Endothelial cell of umbilical vein (primary cell): Measurements from ENCODE around the gene PTRH1. TPM values are rescaled to one million over a fixed set of nuclear protein-coding genes. Genes with fewer than 3 reads are reported as not detected.

ENCODE experiments used
- BruUV-seq: library from RNA; stranded (reverse); fragments of 400-500 nt; replicated peaks from 2 replicates; lab custom pipeline; 2021; lab: Mats Ljungman, UMichigan
- CTCF ChIA-PET: fragments of 300-600, 350-600 bp; sonication (Branson Sonifier 250); formaldehyde crosslinking; loops from one replicate; lab custom pipeline; 2021; ENCODE audit warnings: antibody characterized with exemption, inconsistent platforms; lab: Charles Lee
- POLR2A ChIA-PET: fragments of 300-600, 350-600 bp; sonication (Branson Sonifier 250); formaldehyde crosslinking; loops from one replicate; lab custom pipeline; 2021; ENCODE audit warnings: antibody characterized with exemption, inconsistent platforms; lab: Charles Lee
- DNase-seq: peaks from one replicate; pipeline ENCODE4 v3.0.0-alpha.2; 2011; ENCODE audit warnings: low read depth, low spot score
- FAIRE-seq: peaks from 2 replicates; lab custom pipeline; 2011; peaks lifted over from hg19 to GRCh38; lab: Jason Lieb, UNC
- H2AFZ ChIP-seq: 2 replicates; pipeline ENCODE4 v1.6.0; 2012; ENCODE audit warnings: low read depth, low read length, control low read depth, inconsistent platforms
- H3K27ac ChIP-seq: 2 replicates; pipeline ENCODE4 v1.5.1; 2011; ENCODE audit warnings: low read depth, mild to moderate bottlenecking, control low read depth, low read length, moderate library complexity; ENCODE audit not compliant: insufficient read depth
- H3K27me3 ChIP-seq, 2 experiments: 2 replicates each; pipeline versions ENCODE4 v1.6.0 to v1.6.1; 2011; ENCODE audit warnings: low read length in 2 of 2, mixed read lengths in 1 of 2; ENCODE audit not compliant: control insufficient read depth in 2 of 2, insufficient read depth in 2 of 2
- H3K36me3 ChIP-seq, 2 experiments: 2 replicates in 1 of 2; 3 replicates in 1 of 2; pipeline ENCODE4 v1.5.1; 2011; ENCODE audit warnings: low read length in 2 of 2, mild to moderate bottlenecking in 1 of 2, moderate library complexity in 1 of 2; ENCODE audit not compliant: control insufficient read depth in 2 of 2, insufficient read depth in 2 of 2; ENCODE audit errors: extremely low read depth in 1 of 2
- H3K4me1 ChIP-seq: 3 replicates; pipeline ENCODE4 v1.5.1; 2011; ENCODE audit warnings: mild to moderate bottlenecking, low read length; ENCODE audit not compliant: control insufficient read depth, insufficient read depth; ENCODE audit errors: extremely low read depth
- H3K4me2 ChIP-seq: 2 replicates; pipeline ENCODE4 v1.6.1; 2011; ENCODE audit warnings: low read length, control low read depth, mixed read lengths; ENCODE audit not compliant: insufficient read depth
- H3K4me3 ChIP-seq, 3 experiments: fragments of 200-600 bp in 1 of 3; sonication (generic), shearing (Covaris generic) in 1 of 3; replicated peaks in 1 of 3; 2 replicates each; pipeline ENCODE4 v1.5.1; 2011 to 2016; ENCODE audit warnings: control low read depth in 3 of 3, low read length in 3 of 3, mild to moderate bottlenecking in 2 of 3, inconsistent platforms in 1 of 3, low read depth in 1 of 3, moderate library complexity in 1 of 3; ENCODE audit not compliant: insufficient read depth in 1 of 3
- H3K79me2 ChIP-seq: 2 replicates; pipeline ENCODE4 v1.6.0; 2012; ENCODE audit warnings: low read length, inconsistent platforms; ENCODE audit not compliant: control insufficient read depth, insufficient read depth
- H3K9ac ChIP-seq: replicated peaks from 2 replicates; pipeline ENCODE3; 2011; ENCODE audit warnings: low read length, control low read depth; ENCODE audit not compliant: insufficient read depth; ENCODE audit errors: extremely low read depth
- H3K9me1 ChIP-seq: replicated peaks from 3 replicates; pipeline ENCODE4 v1.6.0; 2011; ENCODE audit warnings: mild to moderate bottlenecking, low read length; ENCODE audit not compliant: control insufficient read depth, insufficient read depth; ENCODE audit errors: extremely low read depth
- H3K9me3 ChIP-seq: replicated peaks from 2 replicates; pipeline ENCODE4 v1.5.1; 2012; ENCODE audit warnings: low read length, inconsistent platforms; ENCODE audit not compliant: control insufficient read depth, insufficient read depth
- H4K20me1 ChIP-seq: replicated peaks from 2 replicates; pipeline ENCODE3; 2011; ENCODE audit warnings: mild to moderate bottlenecking, low read length; ENCODE audit not compliant: control insufficient read depth, insufficient read depth; ENCODE audit errors: extremely low read depth
- EZH2 ChIP-seq: IDR thresholded peaks from 2 replicates; pipeline ENCODE4 v1.6.1; 2012; ENCODE audit warnings: borderline replicate concordance, low read depth, mild to moderate bottlenecking, moderate library complexity, low read length, inconsistent platforms; ENCODE audit not compliant: severe bottlenecking
- FOS ChIP-seq: IDR thresholded peaks from 2 replicates; pipeline ENCODE4 v1.6.1; 2011; ENCODE audit warnings: mild to moderate bottlenecking, low read length, moderate library complexity, borderline replicate concordance; ENCODE audit not compliant: insufficient read depth
- GATA2 ChIP-seq: IDR thresholded peaks from 2 replicates; pipeline ENCODE4 v1.7.0; 2011; ENCODE audit warnings: low read depth, mild to moderate bottlenecking, moderate library complexity, mixed read lengths, low read length; ENCODE audit not compliant: insufficient read length, insufficient read depth
- MAX ChIP-seq: IDR thresholded peaks from 2 replicates; pipeline ENCODE4 v1.6.1; 2011; ENCODE audit not compliant: insufficient read depth, insufficient read length
- MYC ChIP-seq: IDR thresholded peaks from one replicate; pipeline ENCODE4 v1.6.1; 2011; ENCODE audit warnings: mild to moderate bottlenecking, low read depth, low read length
- POLR2A ChIP-seq: IDR thresholded peaks from 2 replicates; pipeline ENCODE4 v1.6.1; 2012; ENCODE audit warnings: low read depth, mild to moderate bottlenecking, control low read depth, low read length
- POLR2AphosphoS5 ChIP-seq: IDR thresholded peaks from 2 replicates; pipeline ENCODE4 v1.6.1; 2012; ENCODE audit warnings: low read depth, mild to moderate bottlenecking, control low read depth, low read length, moderate library complexity; ENCODE audit not compliant: insufficient read depth
- dilution Hi-C: fragments of 300-500 bp; cut with MboI; formaldehyde crosslinking; loops from one replicate; pipeline ENCODE4 v1.15.0; 2019; ENCODE audit warnings: low sequenced_read_pairs; ENCODE audit not compliant: extremely low pct_ligation_motif_present
- intact Hi-C: fragments of 100-400 bp; cut with micrococcal nuclease; formaldehyde crosslinking; loops from one replicate; pipeline ENCODE4 v1.10.0; 2022
- polyA plus RNA-seq, 4 experiments: library from polyadenylated mRNA; depleted of rRNA in 3 of 4; stranded (reverse) in 3 of 4; unstranded in 1 of 4; fragments of >200 nt; gene quantifications; 2 replicates each; pipeline versions ENCODE4 v1.2.1 to v1.2.3, GENCODE V29; 2011 to 2012; ENCODE audit warnings: missing spikeins in 1 of 4
- total RNA-seq: library from RNA; stranded (reverse); gene quantifications from 2 replicates; pipeline ENCODE4 v1.2.3, GENCODE V29; 2021

The PTRH1 gene
- total and polyA plus RNA-seq, 2 donors (not counting 3 experiments of a cell fraction or from before 2014, with no cell fraction given): 25.1 to 52.2 TPM

GRCh38 chr9:127730262-127730661, 14.8 kb upstream of the PTRH1 start:
- CTCF ChIA-PET: interaction anchor here (1.4 to 1.9 kb wide), 2 partner anchors 15 to 140 kb away, joined by 3 to 6 read pairs; partner anchors contain the start of genes PTRH1 and TTC16

GRCh38 chr9:127729522-127730256, 14.2 kb upstream of the PTRH1 start:
- intact Hi-C loops (no loop called here), dilution Hi-C loops (no loop called here)
- no peak for TF ChIP-seq POLR2A
- no peak for TF ChIP-seq MYC
- no peak for TF ChIP-seq GATA2
- TF ChIP-seq MAX: no peak
- TF ChIP-seq FOS: no peak
- no peak for TF ChIP-seq POLR2AphosphoS5
- no peak for TF ChIP-seq EZH2
- Histone ChIP-seq H3K27me3 (no peaks in the 10 kb centered on the region), H3K36me3 (peaks cover 0 to 12% of the 10 kb centered on the region in 2 experiments), H3K4me1 (peaks cover 6% of the 10 kb centered on the region), H4K20me1 (no peaks in the 10 kb centered on the region), H3K27ac (no peak overlapping the region), H3K9me3 (no peaks in the 10 kb centered on the region), H3K79me2 (peaks cover 2% of the 10 kb centered on the region), H3K9me1 (no peaks in the 10 kb centered on the region), H3K4me2 (no peak overlapping the region), H3K9ac (no peak overlapping the region), H3K4me3 (no peak overlapping the region), H2AFZ (no peak overlapping the region)
- POLR2A ChIA-PET: no interaction called here
- no peak for FAIRE-seq
- no TSS peak for BruUV-seq
- CTCF ChIA-PET: interaction anchor here (1.4 to 1.9 kb wide), 2 partner anchors 14 to 139 kb away, joined by 3 to 6 read pairs; partner anchors contain the start of genes PTRH1 and TTC16
- no peak for DNase-seq

More at GRCh38 chr9:127730262-127730661, 14.8 kb upstream of the PTRH1 start:
- Histone ChIP-seq H3K4me1 (peaks cover 6% of the 10 kb centered on the region), H3K79me2 (peaks cover 2% of the 10 kb centered on the region), H3K27ac (no peak overlapping the region), H3K9me3 (no peaks in the 10 kb centered on the region), H4K20me1 (no peaks in the 10 kb centered on the region), H2AFZ (no peak overlapping the region), H3K4me3 (no peak overlapping the region), H3K9me1 (no peaks in the 10 kb centered on the region), H3K4me2 (no peak overlapping the region), H3K36me3 (peaks cover 0 to 12% of the 10 kb centered on the region in 2 experiments), H3K9ac (no peak overlapping the region), H3K27me3 (no peaks in the 10 kb centered on the region)
- DNase-seq (no peak), FAIRE-seq (no peak)
- POLR2A ChIA-PET: no interaction called here
- BruUV-seq: no TSS peak
- TF ChIP-seq POLR2A: no peak
- TF ChIP-seq FOS: no peak
- TF ChIP-seq POLR2AphosphoS5: no peak
- dilution Hi-C loops (no loop called here), intact Hi-C loops (no loop called here)
